ENCODE measurements around the gene ZNF598.
"Not testable (repeated sequence)": the region's sequence is repeated elsewhere in the genome, so short reads cannot be mapped to it uniquely, and the experiment has no call there.

ZNF598 gene

DNA sequence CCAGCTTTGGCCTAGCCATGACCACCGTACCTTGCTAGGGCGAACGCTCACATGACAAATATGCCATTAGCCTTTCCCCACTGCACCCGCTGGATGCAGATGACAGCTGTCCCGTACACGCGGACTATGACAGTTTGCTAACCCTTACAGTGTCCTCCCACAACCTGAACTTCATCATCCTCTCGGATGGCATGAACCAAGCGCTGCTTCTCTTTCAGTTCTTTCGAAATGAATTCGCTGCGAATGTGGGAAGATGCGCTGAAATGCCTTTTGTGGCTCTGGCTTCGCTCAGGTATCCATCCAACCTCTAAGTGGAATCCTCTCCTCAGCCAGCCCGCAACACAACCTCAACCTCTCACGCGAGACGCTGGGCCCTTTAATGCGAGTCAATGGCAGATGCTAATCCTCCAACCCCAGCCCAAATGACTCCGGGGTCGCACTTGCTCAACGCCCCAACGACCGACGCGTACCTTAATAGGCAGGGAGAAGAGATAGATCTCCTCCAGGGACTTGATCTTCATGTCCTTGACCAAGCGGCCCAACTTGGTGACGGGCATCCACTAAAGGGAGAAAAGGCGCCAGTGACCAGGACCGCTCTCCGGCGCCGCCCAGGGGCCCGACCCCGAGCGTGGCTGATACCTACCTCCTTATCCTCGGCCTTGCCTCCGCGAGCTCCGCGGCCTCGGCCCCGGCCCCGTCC lies 45.7 kb downstream of the ZNF598 start:
- Histone ChIP-seq H3K27me3 (ENCODE audit: insufficient read depth, low read length) (peaks cover 1% of the 10 kb centered on the region; the same call in 1 of the 2 replicates), H3K27ac (ENCODE audit: low read length) (peak overlapping the region; percentile 66), H3K9me3 (ENCODE audit: insufficient read depth, low read depth, low read length) (no peaks in the 10 kb centered on the region), H3K9ac (ENCODE audit: low read depth, low read length) (peak overlapping the region; percentile 99), H3K36me3 (ENCODE audit: insufficient read depth, low read depth, low read length) (peaks cover 33% of the 10 kb centered on the region), H3K4me1 (ENCODE audit: insufficient read depth, low read length) (peaks cover 7% of the 10 kb centered on the region; the same call in 1 of the 2 replicates), H3K4me3 (ENCODE audit: low read length) (peak overlapping the region; percentile 92)

DNA sequence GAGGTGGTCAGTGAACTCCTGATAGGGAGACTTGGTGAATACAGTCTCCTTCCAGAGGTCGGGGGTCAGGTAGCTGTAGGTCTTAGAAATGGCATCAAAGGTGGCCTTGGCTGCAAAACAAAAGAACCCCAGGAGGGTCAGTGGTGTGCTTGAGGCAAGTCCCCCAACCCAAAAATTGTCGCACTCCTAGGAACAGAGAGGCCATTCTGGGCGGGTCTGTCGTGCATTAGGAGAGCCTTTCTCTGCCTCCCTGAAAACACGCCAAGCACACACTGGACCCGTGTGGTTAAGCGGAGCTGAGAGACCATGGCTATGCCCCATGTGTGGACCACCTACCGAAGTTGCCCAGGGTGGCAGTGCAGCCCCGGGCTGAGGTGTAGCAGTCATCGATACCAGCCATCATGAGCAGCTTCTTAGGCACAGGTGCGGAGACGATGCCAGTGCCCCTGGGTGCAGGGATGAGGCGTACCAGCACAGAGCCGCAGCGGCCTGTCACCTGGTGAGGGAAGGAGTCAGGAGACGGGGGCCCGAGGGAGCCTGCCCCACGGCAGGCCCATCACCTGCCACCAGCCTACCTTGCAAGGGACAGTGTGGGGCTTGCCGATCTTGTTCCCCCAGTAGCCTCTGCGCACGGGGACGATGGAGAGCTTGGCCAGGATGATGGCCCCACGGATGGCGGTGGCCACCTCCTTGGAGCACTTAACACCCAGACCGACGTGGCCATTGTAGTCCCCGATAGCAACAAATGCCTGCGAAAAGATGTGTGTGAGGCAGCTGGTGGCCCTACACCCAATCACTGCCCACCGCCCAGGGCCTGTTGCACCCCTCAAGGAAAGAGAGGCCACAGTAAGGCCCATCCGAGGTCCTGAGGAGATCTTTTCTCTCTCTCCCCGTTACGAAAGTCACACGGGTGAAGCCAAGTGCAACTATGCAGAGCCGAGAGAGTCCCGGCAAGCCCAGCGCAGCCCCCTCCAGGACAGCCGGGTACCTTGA lies 47.2 kb downstream of the ZNF598 start:
- Histone ChIP-seq H3K36me3 (ENCODE audit: insufficient read depth, low read depth, low read length) (peaks cover 33% of the 10 kb centered on the region), H3K4me3 (ENCODE audit: low read length) (peak overlapping the region; percentile 92), H3K9ac (ENCODE audit: low read depth, low read length) (peak overlapping the region; percentile 99)
- not testable (repeated sequence) for H3K27ac ChIP-seq (ENCODE audit: low read length); H3K4me1 ChIP-seq (ENCODE audit: insufficient read depth, low read length); H3K27me3 ChIP-seq (ENCODE audit: insufficient read depth, low read length); H3K9me3 ChIP-seq (ENCODE audit: insufficient read depth, low read depth, low read length)

DNA sequence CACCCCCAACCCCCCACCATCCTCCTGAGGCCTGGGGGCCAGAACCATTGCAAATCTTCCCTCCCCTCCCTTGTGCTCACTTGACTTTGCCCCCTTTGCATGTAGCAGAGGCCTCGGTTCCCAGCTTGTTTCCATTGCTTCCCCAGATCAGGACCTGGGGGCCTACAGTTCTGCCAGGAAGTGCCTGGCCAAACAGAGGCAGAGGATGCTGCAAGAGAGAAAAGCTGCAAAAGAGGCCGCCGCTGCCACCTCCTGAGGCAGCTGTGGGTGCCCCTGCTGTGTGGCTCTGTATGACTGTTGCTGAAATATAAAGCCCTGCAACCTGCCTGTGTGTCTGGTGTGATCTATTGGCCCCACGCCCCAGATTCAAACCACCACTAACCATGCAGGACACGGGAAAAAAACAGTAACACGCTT lies 48.0 kb downstream of the ZNF598 start:
- Histone ChIP-seq H3K9me3 (ENCODE audit: insufficient read depth, low read depth, low read length) (no peaks in the 10 kb centered on the region), H3K4me3 (ENCODE audit: low read length) (peak overlapping the region; percentile 10; the same call in 1 of the 2 replicates), H3K9ac (ENCODE audit: low read depth, low read length) (peak overlapping the region; percentile 99; the same call in 1 of the 2 replicates), H3K4me1 (ENCODE audit: insufficient read depth, low read length) (peaks cover 8% of the 10 kb centered on the region; the same call in 1 of the 2 replicates), H3K27ac (ENCODE audit: low read length) (no peak overlapping the region), H3K27me3 (ENCODE audit: insufficient read depth, low read length) (peaks cover 5% of the 10 kb centered on the region; the same call in 1 of the 2 replicates), H3K36me3 (ENCODE audit: insufficient read depth, low read depth, low read length) (peaks cover 33% of the 10 kb centered on the region)

DNA sequence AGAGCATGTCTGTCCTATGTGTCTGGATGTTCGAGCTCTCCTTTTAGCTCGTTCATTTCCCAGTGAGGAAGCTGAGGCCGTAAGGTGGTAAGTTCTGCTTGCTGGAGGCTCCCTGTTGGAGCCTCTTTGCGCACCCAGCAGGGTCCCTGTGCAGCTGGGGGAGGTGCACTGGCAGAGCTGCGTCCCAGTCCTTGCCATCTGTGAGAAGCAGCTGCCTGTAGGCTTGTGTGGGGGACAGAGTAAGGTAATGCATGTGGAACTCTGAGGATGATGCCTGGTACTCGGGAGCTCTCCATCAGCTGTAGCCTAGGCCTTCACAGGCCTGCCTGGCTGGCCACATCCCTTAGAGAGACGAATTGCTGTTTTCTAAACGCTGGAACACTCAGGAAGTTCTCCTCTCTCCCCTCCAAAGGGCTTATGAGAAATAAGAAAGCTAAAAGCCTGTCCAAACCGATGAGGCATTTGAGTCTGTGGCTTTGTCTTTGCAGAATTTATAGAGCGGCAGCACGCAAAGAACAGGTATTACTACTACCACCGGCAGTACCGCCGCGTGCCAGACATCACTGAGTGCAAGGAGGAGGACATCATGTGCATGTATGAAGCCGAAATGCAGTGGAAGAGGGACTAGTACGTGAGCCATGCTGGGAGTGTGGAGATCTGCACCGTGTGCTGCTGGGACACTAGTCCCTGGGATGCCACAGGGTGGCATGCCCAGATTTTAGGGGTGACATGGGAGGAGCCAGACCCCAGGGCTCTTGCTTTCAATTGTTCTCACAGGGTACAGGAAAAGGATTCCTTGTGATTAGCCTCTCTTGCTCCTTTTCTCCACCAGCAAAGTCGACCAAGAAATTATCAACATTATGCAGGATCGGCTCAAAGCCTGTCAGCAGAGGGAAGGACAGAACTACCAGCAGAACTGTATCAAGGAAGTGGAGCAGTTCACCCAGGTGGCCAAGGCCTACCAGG lies 48.7 kb downstream of the ZNF598 start:
- Histone ChIP-seq H3K4me1 (ENCODE audit: insufficient read depth, low read length) (peaks cover 8% of the 10 kb centered on the region; the same call in 1 of the 2 replicates), H3K36me3 (ENCODE audit: insufficient read depth, low read depth, low read length) (peaks cover 33% of the 10 kb centered on the region), H3K4me3 (ENCODE audit: low read length) (peak overlapping the region; percentile 87), H3K27ac (ENCODE audit: low read length) (no peak overlapping the region), H3K9me3 (ENCODE audit: insufficient read depth, low read depth, low read length) (no peaks in the 10 kb centered on the region), H3K9ac (ENCODE audit: low read depth, low read length) (peak overlapping the region; percentile 96; the same call in 1 of the 2 replicates), H3K27me3 (ENCODE audit: insufficient read depth, low read length) (peaks cover 5% of the 10 kb centered on the region; the same call in 1 of the 2 replicates)

DNA sequence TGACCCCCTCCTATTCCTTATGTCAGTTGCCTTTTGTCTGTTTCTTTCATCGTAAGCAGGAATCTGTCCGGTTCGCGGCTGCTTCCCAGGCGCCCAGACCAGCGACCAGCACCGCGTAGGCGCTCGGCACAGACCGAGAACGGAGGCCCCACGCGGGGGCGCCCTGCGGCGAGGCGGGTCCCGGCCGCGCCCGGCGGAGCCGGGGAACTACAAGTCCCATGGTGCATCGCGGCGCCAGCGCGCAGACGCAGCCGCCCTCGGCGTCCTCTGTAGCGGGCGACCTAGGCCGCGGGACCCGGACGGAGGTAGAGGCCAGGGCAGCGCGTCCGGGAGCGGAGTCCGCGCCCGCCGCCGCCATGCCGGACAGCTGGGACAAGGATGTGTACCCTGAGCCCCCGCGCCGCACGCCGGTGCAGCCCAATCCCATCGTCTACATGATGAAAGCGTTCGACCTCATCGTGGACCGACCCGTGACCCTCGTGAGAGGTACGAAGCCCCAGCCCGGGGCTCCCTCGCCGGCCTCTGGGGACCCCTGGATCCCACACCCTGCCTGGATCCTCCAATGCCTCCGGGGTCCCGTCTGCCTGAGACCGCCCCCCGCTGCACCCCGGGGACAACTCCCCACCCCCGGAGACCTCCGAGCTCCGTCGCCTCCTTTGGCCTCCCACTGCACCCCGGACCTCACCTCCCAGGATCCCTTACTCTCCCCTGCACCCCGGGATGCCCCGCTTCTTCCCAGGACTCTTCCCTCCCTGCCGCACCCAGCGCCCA lies 50.2 kb downstream of the ZNF598 start, which contains the start of gene NDUFB10:
Gene NDUFB10, plus strand, starts transcription at position 270 of the 771 bp plus-strand sequence. Its CDS starts 87 bp downstream, at position 357.
- Histone ChIP-seq H3K27me3 (ENCODE audit: insufficient read depth, low read length) (peaks cover 5% of the 10 kb centered on the region; the same call in 1 of the 2 replicates), H3K27ac (ENCODE audit: low read length) (peak within 1 kb of the TSS; percentile 83), H3K4me3 (ENCODE audit: low read length) (peak within 1 kb of the TSS; percentile 87)

DNA sequence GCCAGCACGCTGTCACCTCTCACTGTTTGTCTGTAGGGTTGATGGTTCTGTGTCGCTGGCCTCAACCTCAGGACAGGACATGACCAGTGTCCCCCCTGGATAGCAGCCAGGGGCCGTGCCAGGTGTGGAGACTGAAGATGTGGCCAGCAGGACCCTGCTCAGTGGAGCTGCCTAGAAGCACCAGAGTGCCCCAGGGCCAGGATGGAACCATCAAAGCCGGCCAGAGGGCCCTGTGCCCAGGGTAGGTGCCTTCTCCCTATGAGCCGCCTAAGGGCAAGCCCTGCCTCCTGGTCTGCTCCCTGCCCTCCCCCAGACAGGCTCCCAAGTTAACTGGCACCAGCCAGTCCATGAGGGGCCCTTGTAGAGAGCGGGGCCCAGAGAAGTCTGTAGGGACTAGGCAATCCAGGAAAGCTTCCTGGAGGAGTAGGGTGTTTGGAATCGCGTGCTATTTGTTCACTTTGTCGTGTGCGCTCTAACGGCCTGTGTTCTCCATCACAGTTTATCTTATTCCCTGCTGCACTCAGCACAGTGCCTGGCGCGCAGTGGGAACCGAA lies 50.8 kb downstream of the ZNF598 start:
- no peak overlapping the region for H3K9ac ChIP-seq (ENCODE audit: low read depth, low read length)
- peaks cover 8% of the 10 kb centered on the region; the same call in 1 of the 2 replicates for H3K4me1 ChIP-seq (ENCODE audit: insufficient read depth, low read length)
- no peaks in the 10 kb centered on the region for H3K9me3 ChIP-seq (ENCODE audit: insufficient read depth, low read depth, low read length)
- H3K4me3 ChIP-seq (ENCODE audit: low read length), result peak overlapping the region; percentile 87; the same call in 1 of the 2 replicates
- H3K36me3 ChIP-seq (ENCODE audit: insufficient read depth, low read depth, low read length), result peaks cover 28% of the 10 kb centered on the region
- H3K27ac ChIP-seq (ENCODE audit: low read length), result no peak overlapping the region
- H3K27me3 ChIP-seq (ENCODE audit: insufficient read depth, low read length), result peaks cover 5% of the 10 kb centered on the region; the same call in 1 of the 2 replicates

More for the DNA sequence above, 50.2 kb downstream of the ZNF598 start, which contains the start of gene NDUFB10:
- peaks cover 8% of the 10 kb centered on the region; the same call in 1 of the 2 replicates for H3K4me1 ChIP-seq (ENCODE audit: insufficient read depth, low read length)
- H3K9ac ChIP-seq (ENCODE audit: low read depth, low read length), result peak within 1 kb of the TSS; percentile 96; the same call in 1 of the 2 replicates
- peaks cover 33% of the 10 kb centered on the region for H3K36me3 ChIP-seq (ENCODE audit: insufficient read depth, low read depth, low read length)
- no peaks in the 10 kb centered on the region for H3K9me3 ChIP-seq (ENCODE audit: insufficient read depth, low read depth, low read length)

DNA sequence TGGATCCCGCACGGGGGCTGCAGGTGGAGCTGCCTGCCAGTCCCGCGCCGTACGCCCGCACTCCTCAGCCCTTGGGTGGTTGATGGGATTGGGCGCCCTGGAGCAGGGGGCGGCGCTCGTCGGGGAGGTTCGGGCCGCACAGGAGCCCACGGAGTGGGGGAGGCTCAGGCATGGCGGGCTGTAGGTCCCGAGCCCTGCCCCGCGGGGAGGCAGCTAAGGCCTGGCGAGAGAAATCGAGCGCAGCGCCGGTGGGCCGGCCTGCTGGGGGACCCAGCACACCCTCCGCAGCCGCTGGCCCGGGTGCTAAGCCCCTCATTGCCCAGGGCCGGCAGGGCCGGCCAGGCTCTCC lies 51.5 kb downstream of the ZNF598 start:
- H3K9me3 ChIP-seq (ENCODE audit: insufficient read depth, low read depth, low read length); H3K4me3 ChIP-seq (ENCODE audit: low read length); H3K4me1 ChIP-seq (ENCODE audit: insufficient read depth, low read length); H3K9ac ChIP-seq (ENCODE audit: low read depth, low read length); H3K27ac ChIP-seq (ENCODE audit: low read length); H3K27me3 ChIP-seq (ENCODE audit: insufficient read depth, low read length): not testable (repeated sequence)
- peaks cover 22% of the 10 kb centered on the region for H3K36me3 ChIP-seq (ENCODE audit: insufficient read depth, low read depth, low read length)

DNA sequence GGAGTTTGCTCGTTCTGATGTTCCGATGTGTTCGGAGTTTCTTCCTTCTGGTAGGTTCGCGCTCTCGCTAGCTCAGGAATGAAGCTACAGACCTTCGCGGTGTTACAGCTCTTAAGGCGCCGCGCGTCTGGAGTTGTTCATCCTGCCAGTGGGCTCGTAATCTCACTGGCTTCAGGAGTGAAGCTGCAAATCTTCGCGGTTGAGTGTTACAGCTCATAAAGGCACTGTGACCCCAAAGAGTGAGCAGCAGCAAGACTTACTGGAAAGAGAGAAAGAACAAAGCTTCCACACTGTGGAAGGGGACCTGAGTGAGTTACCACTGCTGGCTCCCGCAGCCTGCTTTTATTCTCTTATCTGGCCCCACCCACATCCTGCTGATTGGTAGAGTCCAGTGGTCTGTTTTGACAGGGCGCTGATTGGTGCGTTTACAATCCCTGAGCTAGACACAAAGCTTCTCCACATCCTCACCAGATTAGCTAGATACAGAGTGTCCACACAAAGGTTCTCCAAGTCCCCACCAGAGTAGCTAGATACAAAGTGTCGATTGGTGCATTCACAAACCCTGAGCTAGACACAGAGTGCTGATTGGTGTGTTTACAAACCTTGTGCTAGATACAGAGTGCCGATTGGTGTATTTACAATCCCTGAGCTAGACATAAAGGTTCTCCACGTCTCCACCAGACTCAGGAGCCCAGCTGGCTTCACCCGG lies 52.0 kb downstream of the ZNF598 start:
- H3K27me3 ChIP-seq (ENCODE audit: insufficient read depth, low read length); H3K9me3 ChIP-seq (ENCODE audit: insufficient read depth, low read depth, low read length); H3K9ac ChIP-seq (ENCODE audit: low read depth, low read length); H3K4me1 ChIP-seq (ENCODE audit: insufficient read depth, low read length); H3K4me3 ChIP-seq (ENCODE audit: low read length); H3K27ac ChIP-seq (ENCODE audit: low read length): not testable (repeated sequence)
- peaks cover 16% of the 10 kb centered on the region for H3K36me3 ChIP-seq (ENCODE audit: insufficient read depth, low read depth, low read length)

DNA sequence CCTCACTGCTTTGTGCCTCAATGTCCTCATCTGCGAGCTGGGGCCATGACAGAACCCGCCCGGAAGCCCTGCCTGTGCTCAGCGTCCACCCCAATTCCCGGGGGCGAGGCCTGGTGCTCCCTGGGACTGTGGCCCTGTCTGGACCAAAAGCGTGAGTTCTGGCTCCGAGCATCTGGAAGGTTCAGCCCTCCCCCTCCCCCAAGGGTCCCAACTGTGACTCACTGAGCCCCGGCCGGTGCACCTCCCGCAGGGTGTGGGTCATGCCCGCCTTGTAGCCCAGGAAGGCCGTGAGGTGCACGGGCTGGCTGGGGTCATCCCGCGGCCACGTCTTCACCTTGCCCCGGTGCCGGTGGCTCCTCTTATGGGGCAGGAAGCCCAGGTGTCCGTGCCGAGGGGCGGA lies 55.9 kb downstream of the ZNF598 start:
- H3K9ac ChIP-seq (ENCODE audit: low read depth, low read length), result no peak overlapping the region
- H3K4me3 ChIP-seq (ENCODE audit: low read length), result no peak overlapping the region
- H3K27me3 ChIP-seq (ENCODE audit: insufficient read depth, low read length), result peaks cover 2% of the 10 kb centered on the region; the same call in 1 of the 2 replicates
- H3K4me1 ChIP-seq (ENCODE audit: insufficient read depth, low read length), result no peaks in the 10 kb centered on the region
- H3K27ac ChIP-seq (ENCODE audit: low read length), result no peak overlapping the region
- H3K36me3 ChIP-seq (ENCODE audit: insufficient read depth, low read depth, low read length), result no peaks in the 10 kb centered on the region
- no peaks in the 10 kb centered on the region for H3K9me3 ChIP-seq (ENCODE audit: insufficient read depth, low read depth, low read length)
